Parathyroid adenoma (tissue), 2 donors: ENCODE measurements around the gene NEDD4L.

Experiments used
- H2AFZ ChIP-seq: fragments of 300-600 bp; sonication (generic); one replicate; pipeline ENCODE4 v1.7.0; 2017; ENCODE audit warnings: antibody characterized with exemption, mild to moderate bottlenecking
- H3K27ac ChIP-seq: fragments of 300-600 bp; sonication (generic); one replicate; pipeline ENCODE4 v1.7.0; 2017
- H3K27me3 ChIP-seq: fragments of 300-600 bp; sonication (generic); one replicate; pipeline ENCODE4 v1.7.0; 2017; ENCODE audit warnings: low read length; ENCODE audit not compliant: control insufficient read depth, insufficient read depth
- H3K36me3 ChIP-seq: fragments of 300-600 bp; sonication (generic); one replicate; pipeline ENCODE4 v1.7.0; 2017; ENCODE audit warnings: low read length; ENCODE audit not compliant: control insufficient read depth, insufficient read depth
- H3K4me1 ChIP-seq: fragments of 300-600 bp; sonication (generic); one replicate; pipeline ENCODE4 v1.7.0; 2017; ENCODE audit warnings: control low read depth
- H3K4me2 ChIP-seq: fragments of 300-600 bp; sonication (generic); one replicate; pipeline ENCODE4 v1.7.0; 2017; ENCODE audit warnings: low read length
- H3K4me3 ChIP-seq: fragments of 300-600 bp; sonication (generic); one replicate; pipeline ENCODE4 v1.7.0; 2017; ENCODE audit warnings: low read depth, low read length
- H3K79me2 ChIP-seq: fragments of 300-600 bp; sonication (generic); one replicate; pipeline ENCODE4 v1.7.0; 2017; ENCODE audit warnings: control low read depth
- H3K9ac ChIP-seq: fragments of 300-600 bp; sonication (generic); one replicate; pipeline ENCODE4 v1.7.0; 2017; ENCODE audit warnings: mild to moderate bottlenecking
- H3K9me3 ChIP-seq: fragments of 300-600 bp; sonication (generic); one replicate; pipeline ENCODE4 v1.7.0; 2017; ENCODE audit warnings: low read length; ENCODE audit not compliant: control insufficient read depth
- CTCF ChIP-seq: fragments of 300-600 bp; sonication (generic); IDR thresholded peaks from one replicate; pipeline ENCODE4 v1.7.0; 2017; ENCODE audit warnings: antibody characterized with exemption, mild to moderate bottlenecking
- donor health status: primary hyperparathyroidism.

The NEDD4L gene

DNA sequence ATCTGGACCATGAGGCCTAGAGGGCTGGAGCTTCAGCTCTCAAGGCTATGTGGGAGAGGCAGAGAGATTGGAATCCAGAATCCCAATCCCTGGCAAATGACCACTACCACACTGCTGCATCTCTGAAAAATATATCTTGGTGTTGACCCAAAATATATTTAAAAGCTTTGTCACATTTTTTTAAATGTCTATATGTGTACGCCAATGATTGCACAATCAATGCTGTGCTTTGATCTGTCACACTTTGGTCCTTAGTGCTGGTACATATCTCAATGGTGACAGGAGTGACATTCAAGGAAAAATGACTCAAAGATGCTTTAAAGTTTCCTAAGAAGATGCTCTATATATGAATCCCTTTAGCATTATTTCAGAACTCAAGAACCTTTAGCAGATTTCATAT lies 31.7 kb upstream of the NEDD4L start:
- no peaks in the 10 kb centered on the region for H3K27me3 ChIP-seq
- H3K4me3 ChIP-seq = no peak overlapping the region
- H3K9me3 ChIP-seq = no peaks in the 10 kb centered on the region
- H3K4me2 ChIP-seq = no peak overlapping the region
- H3K4me1 ChIP-seq = no peaks in the 10 kb centered on the region
- H2AFZ ChIP-seq = no peak overlapping the region
- no peaks in the 10 kb centered on the region for H3K79me2 ChIP-seq
- H3K9ac ChIP-seq = no peak overlapping the region
- H3K27ac ChIP-seq = no peak overlapping the region
- no peak for TF ChIP-seq CTCF
- H3K36me3 ChIP-seq = no peaks in the 10 kb centered on the region

DNA sequence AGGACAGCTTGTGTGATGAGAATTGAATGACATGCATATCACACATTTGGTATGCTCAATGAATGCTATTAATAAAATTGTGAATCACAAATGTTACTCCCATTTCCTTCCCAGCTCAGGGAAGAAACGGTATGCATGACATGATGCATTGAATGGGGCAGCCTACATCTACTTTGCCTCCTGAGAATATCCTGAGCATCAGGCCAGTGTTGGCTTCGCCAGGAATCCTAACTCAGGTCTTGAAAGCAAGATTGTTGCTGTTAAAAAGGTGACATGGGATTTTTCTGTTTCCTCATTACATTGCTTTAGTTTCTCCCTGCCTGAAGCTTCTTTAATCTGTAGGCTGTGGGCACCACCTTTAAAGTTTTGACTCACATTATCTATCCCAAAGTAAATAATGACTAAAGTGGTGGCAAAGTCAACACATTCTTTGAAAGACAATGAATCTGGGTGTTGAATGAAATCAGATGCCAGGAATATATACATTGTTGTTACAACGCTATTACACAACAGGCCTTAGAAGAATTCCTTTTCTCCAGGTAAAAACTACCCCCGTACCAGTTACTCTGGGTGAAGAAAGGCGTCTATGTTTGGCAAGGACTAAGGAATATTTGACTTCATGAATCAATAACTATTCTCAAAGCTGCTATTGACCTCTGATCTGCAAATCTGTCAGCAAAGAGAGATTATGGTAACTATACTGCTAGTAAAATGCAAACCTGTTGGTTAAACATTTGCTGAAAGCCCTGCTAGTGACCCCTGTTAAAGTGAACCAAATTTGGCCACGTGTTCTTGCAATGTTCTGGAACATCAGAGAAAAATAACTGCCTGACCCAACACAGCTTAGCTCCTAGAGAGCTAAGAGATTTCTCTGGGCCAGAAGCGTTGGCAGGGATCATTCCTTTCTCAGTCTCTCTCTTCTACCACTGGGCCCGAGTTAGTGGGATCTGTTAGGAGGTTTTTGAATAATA lies 30.5 kb upstream of the NEDD4L start:
- H3K27ac ChIP-seq = no peak overlapping the region
- no peak overlapping the region for H2AFZ ChIP-seq
- H3K36me3 ChIP-seq = no peaks in the 10 kb centered on the region
- H3K4me2 ChIP-seq = no peak overlapping the region
- H3K9ac ChIP-seq = no peak overlapping the region
- no peak overlapping the region for H3K4me3 ChIP-seq
- no peak for TF ChIP-seq CTCF
- H3K27me3 ChIP-seq = no peaks in the 10 kb centered on the region
- no peaks in the 10 kb centered on the region for H3K79me2 ChIP-seq
- no peaks in the 10 kb centered on the region for H3K9me3 ChIP-seq
- no peaks in the 10 kb centered on the region for H3K4me1 ChIP-seq

DNA sequence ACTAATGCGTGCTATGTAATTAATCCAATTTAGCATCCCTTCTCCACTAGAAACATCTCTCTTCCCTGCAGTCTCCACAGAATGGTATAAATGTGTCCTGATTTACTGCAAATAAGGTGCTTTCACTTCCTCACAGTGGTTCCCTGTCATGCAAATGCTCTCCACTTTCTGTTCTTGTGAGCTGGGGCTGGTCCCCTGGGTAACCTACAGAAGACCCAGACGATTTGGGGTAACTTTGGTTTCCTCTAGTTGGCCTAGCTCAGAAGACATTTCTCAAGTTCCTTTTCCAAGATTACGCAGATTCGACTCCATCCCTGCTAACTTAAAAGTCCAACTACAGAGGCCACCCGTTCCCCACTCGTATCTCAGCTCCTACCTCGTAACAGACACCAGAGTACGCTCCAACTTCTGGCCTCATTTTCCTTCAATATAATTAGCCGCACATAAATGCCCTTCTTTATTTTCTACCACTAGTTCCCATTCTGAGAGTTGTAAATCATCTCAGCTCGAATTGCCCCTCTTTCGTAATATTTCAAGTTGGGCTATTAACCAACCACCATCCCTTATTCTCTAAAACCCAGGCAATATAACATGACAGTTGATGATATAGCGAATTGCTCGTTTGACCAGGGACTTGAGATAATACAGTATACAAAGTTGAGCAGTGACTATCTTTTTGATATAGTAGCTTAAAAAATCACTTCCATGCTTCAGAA lies 28.8 kb upstream of the NEDD4L start:
- H3K4me2 ChIP-seq = no peak overlapping the region
- no peaks in the 10 kb centered on the region for H3K4me1 ChIP-seq
- H3K27ac ChIP-seq = no peak overlapping the region
- no peak overlapping the region for H3K4me3 ChIP-seq
- H3K9ac ChIP-seq = no peak overlapping the region
- no peaks in the 10 kb centered on the region for H3K79me2 ChIP-seq
- no peaks in the 10 kb centered on the region for H3K27me3 ChIP-seq
- no peak overlapping the region for H2AFZ ChIP-seq
- no peak for TF ChIP-seq CTCF
- H3K36me3 ChIP-seq = no peaks in the 10 kb centered on the region
- H3K9me3 ChIP-seq = no peaks in the 10 kb centered on the region

DNA sequence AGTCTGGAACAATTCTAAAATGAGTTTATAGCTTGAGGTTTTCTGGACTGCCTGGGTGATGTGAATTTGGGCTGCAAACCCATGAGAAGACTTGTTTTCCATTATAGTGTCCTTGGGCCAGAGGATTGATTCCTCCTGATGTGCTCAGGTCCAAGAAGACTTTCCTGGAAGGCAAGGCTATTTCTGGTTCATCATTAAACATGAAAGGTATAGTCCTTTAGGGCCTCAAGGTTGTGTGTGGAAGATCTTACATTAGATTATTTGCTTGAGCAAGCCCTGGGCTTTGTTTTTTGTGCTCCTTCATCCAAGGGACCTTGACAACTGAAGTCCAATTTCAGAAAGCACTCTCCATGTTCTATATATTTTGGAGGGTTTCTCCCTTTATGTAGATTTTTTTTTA lies 26.8 kb upstream of the NEDD4L start:
- Histone ChIP-seq H3K9ac (no peak overlapping the region), H3K36me3 (no peaks in the 10 kb centered on the region), H3K9me3 (no peaks in the 10 kb centered on the region), H3K27me3 (no peaks in the 10 kb centered on the region), H3K27ac (no peak overlapping the region), H3K4me1 (no peaks in the 10 kb centered on the region), H3K4me3 (no peak overlapping the region), H3K4me2 (no peak overlapping the region), H3K79me2 (no peaks in the 10 kb centered on the region), H2AFZ (no peak overlapping the region)
- TF ChIP-seq CTCF = no peak
